Smooth muscle cell (in vitro differentiated cells): ENCODE data around the gene ATP5F1C. TPM values are rescaled to one million over a fixed set of nuclear protein-coding genes. Genes with fewer than 3 reads are reported as not detected.

Experiments
- DNase-seq: peaks from one replicate; lab custom pipeline; 2025; ENCODE audit not compliant: unreplicated experiment; lab: John Stamatoyannopoulos, UW
- H2AFZ ChIP-seq: fragments of 200-600 bp; sonication (generic); 2 replicates; pipeline ENCODE4 v1.6.0; 2016; ENCODE audit warnings: antibody characterized with exemption, low read depth, mild to moderate bottlenecking
- H3F3A ChIP-seq: fragments of 200-600 bp; sonication (generic); 2 replicates; pipeline ENCODE4 v1.6.0; 2017; ENCODE audit warnings: antibody characterized with exemption, low read depth
- H3K27ac ChIP-seq: fragments of 200-600 bp; sonication (generic); 2 replicates; pipeline ENCODE4 v1.5.1; 2016; ENCODE audit warnings: low read depth, mild to moderate bottlenecking
- H3K27me3 ChIP-seq: fragments of 200-600 bp; sonication (generic); 2 replicates; pipeline ENCODE4 v1.6.1; 2016; ENCODE audit warnings: low read depth, mild to moderate bottlenecking
- H3K36me3 ChIP-seq: fragments of 200-600 bp; sonication (generic); 2 replicates; pipeline ENCODE4 v1.5.1; 2016; ENCODE audit warnings: low read depth
- H3K4me1 ChIP-seq: fragments of 200-600 bp; sonication (generic); 2 replicates; pipeline ENCODE4 v1.5.1; 2016; ENCODE audit warnings: low read depth
- H3K4me2 ChIP-seq: fragments of 200-600 bp; sonication (generic); 2 replicates; pipeline ENCODE4 v1.6.0; 2016; ENCODE audit warnings: mild to moderate bottlenecking
- H3K4me3 ChIP-seq: fragments of 200-600 bp; sonication (generic); 2 replicates; pipeline ENCODE4 v1.5.1; 2016; ENCODE audit warnings: mild to moderate bottlenecking
- H3K79me2 ChIP-seq: fragments of 200-600 bp; sonication (generic); 2 replicates; pipeline ENCODE4 v1.6.0; 2016; ENCODE audit warnings: low read depth, mild to moderate bottlenecking
- H3K9ac ChIP-seq: fragments of 200-600 bp; sonication (generic); 2 replicates; pipeline ENCODE4 v1.6.0; 2016; ENCODE audit warnings: low read depth
- H3K9me3 ChIP-seq: fragments of 200-600 bp; sonication (generic); replicated peaks from 2 replicates; pipeline ENCODE4 v1.5.1; 2016; ENCODE audit warnings: low read depth
- H4K20me1 ChIP-seq: fragments of 200-600 bp; sonication (generic); 2 replicates; pipeline ENCODE4 v1.6.0; 2016; ENCODE audit warnings: low read depth
- CTCF ChIP-seq: fragments of 200-600 bp; sonication (generic); IDR thresholded peaks from 2 replicates; pipeline ENCODE4 v1.5.1; 2017; ENCODE audit warnings: borderline replicate concordance, mild to moderate bottlenecking, antibody characterized with exemption; ENCODE audit not compliant: insufficient read depth, poor library complexity, severe bottlenecking
- WGBS: methylation state at CpG from one replicate; pipeline ENCODE4 v1.1.7; 2016; ENCODE audit warnings: low lambda C conversion rate; 5-methylcytosine and 5-hydroxymethylcytosine counted together
- polyA plus RNA-seq: library from polyadenylated mRNA; unstranded; fragments of >200 nt; fragmentation: Nextera tagmentation; extraction: Ambion mirVana; gene quantifications from 2 replicates; pipeline ENCODE4 v1.2.1, GENCODE V29; 2016
- total RNA-seq: library from RNA; depleted of rRNA; stranded (reverse); fragments of >200 nt; gene quantifications from 2 replicates; pipeline ENCODE4 v1.2.3, GENCODE V29; 2014

ATP5F1C gene
- total and polyA plus RNA-seq, 2 experiments from 2014 or later, result 204 to 352 TPM

DNA sequence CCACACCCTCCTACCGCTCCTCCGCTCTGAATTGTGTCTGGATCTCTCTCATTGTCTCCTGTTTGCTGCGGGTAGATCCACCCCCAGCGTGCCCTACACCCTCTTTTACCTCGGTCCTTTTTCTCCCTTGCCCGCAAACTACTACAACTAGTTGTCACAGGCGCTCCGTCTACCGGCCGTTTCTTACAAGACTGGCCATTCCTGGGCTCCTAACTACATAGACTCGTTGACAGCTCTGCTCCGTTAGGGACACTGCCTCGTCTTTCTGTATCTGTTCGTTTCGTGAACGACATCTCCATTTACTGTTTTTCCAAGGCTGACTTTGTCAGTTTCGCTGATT is 31.1 kb downstream of the ATP5F1C start:
- H2AFZ ChIP-seq, result peak overlapping the region; percentile 79
- no peak for TF ChIP-seq CTCF
- no peaks in the 10 kb centered on the region for H3F3A ChIP-seq
- peaks cover 6% of the 10 kb centered on the region for H3K4me1 ChIP-seq
- no peaks in the 10 kb centered on the region for H3K36me3 ChIP-seq
- peaks cover 7% of the 10 kb centered on the region for H4K20me1 ChIP-seq
- H3K4me2 ChIP-seq, result peak overlapping the region; percentile 87
- DNase-seq, result peak; percentile 24
- 2% methylated on average over 17 of the region's 17 CpGs for WGBS
- peak overlapping the region; percentile 86 for H3K4me3 ChIP-seq
- peaks cover 22% of the 10 kb centered on the region for H3K79me2 ChIP-seq
- no peaks in the 10 kb centered on the region for H3K9me3 ChIP-seq
- no peak overlapping the region for H3K27ac ChIP-seq
- peak overlapping the region; percentile 79 for H3K9ac ChIP-seq
- no peaks in the 10 kb centered on the region for H3K27me3 ChIP-seq

- Histone ChIP-seq H3K79me2 (peaks cover 35% of the 10 kb centered on the region), H3K27ac (no peak overlapping the region), H3K9ac (no peak overlapping the region), H3K36me3 (no peaks in the 10 kb centered on the region), H3K4me3 (no peak overlapping the region), H2AFZ (no peak overlapping the region), H3F3A (no peaks in the 10 kb centered on the region), H4K20me1 (peaks cover 7% of the 10 kb centered on the region), H3K9me3 (no peaks in the 10 kb centered on the region), H3K4me1 (peaks cover 6% of the 10 kb centered on the region), H3K4me2 (no peak overlapping the region), H3K27me3 (no peaks in the 10 kb centered on the region)
- no peak for DNase-seq
- TF ChIP-seq CTCF, result no peak
- 97% methylated on average over 3 of the region's 3 CpGs for WGBS
Measured at GRCh38 chr10:7824251-7824650, 36.3 kb downstream of the ATP5F1C start.

- H4K20me1 ChIP-seq, result peaks cover 7% of the 10 kb centered on the region
- TF ChIP-seq CTCF, result peak; percentile 10
- 8% methylated on average over 4 of the region's 4 CpGs for WGBS
- peaks cover 23% of the 10 kb centered on the region for H3K79me2 ChIP-seq
- no peaks in the 10 kb centered on the region for H3F3A ChIP-seq
- no peaks in the 10 kb centered on the region for H3K9me3 ChIP-seq
- no peak overlapping the region for H3K27ac ChIP-seq
- no peak overlapping the region for H2AFZ ChIP-seq
- DNase-seq, result no peak
- H3K27me3 ChIP-seq, result no peaks in the 10 kb centered on the region
- no peak overlapping the region for H3K4me2 ChIP-seq
- no peak overlapping the region for H3K4me3 ChIP-seq
- H3K36me3 ChIP-seq, result no peaks in the 10 kb centered on the region
- H3K9ac ChIP-seq, result no peak overlapping the region
- no peaks in the 10 kb centered on the region for H3K4me1 ChIP-seq
Measured at GRCh38 chr10:7826971-7827370, 39.0 kb downstream of the ATP5F1C start.

DNA sequence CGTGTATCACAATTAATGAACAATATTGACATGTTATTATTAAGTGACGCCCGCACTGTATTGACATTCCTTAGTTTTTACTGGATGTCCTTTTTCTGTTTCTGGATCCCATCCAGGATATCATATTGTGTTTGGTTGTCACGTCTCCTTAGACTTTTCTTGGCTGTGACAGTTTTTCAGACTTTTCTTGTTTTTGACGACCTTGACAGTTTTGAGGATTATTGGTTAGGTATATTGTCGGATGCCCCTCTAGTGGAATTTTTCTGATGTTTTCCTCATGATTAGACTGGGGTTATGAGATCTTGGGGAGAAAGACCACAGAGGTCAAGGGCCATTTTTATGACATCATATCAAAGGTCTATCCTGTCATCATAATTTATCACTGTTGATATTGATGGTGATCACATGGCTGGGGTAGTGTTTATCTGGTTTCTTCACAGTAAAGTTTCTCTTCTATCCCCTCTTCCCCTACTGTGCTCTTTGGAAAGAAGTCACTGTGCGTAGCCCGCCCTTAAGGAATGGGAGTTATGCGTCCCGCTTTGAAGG is 41.4 kb downstream of the ATP5F1C start:
- no peak for DNase-seq
- Histone ChIP-seq H3K27me3 (no peaks in the 10 kb centered on the region), H3K9ac (no peak overlapping the region), H4K20me1 (peaks cover 19% of the 10 kb centered on the region), H3K9me3 (no peaks in the 10 kb centered on the region), H3K36me3 (no peaks in the 10 kb centered on the region), H3K4me3 (no peak overlapping the region), H3F3A (no peaks in the 10 kb centered on the region), H3K4me1 (no peaks in the 10 kb centered on the region), H3K4me2 (no peak overlapping the region), H2AFZ (no peak overlapping the region), H3K79me2 (peaks cover 31% of the 10 kb centered on the region), H3K27ac (no peak overlapping the region)
- TF ChIP-seq CTCF, result no peak
- 94% methylated on average over 10 of the region's 10 CpGs for WGBS
